ENCODE data around the gene PLK3. TPM values are rescaled to one million over a fixed set of nuclear protein-coding genes. Genes with fewer than 3 reads are reported as not detected.
"Not testable (repeated sequence)": the region's sequence is repeated elsewhere in the genome, so short reads cannot be mapped to it uniquely, and the experiment has no call there.

Gene PLK3
- total RNA-seq, 3 donors from 2014 or later (not counting 1 experiment from before 2014, with no cell fraction given), result 39.5 to 89.2 (median 78.1) TPM

GRCh38 chr1:44811234-44811633 is 11.1 kb downstream of the PLK3 start:
- H3K9me3 Mint-ChIP-seq, result no peaks in the 10 kb centered on the region
- Histone ChIP-seq H3K36me3 (ENCODE audit: control insufficient read depth, insufficient read depth, low read length) (no peaks in the 10 kb centered on the region), H3K27me3 (ENCODE audit: control insufficient read depth, insufficient read depth, low read length) (no peaks in the 10 kb centered on the region), H3K4me3 (ENCODE audit: low read length) (no peak overlapping the region), H3K9me3 (ENCODE audit: control insufficient read depth, insufficient read depth, low read length) (no peaks in the 10 kb centered on the region), H3K4me1 (ENCODE audit: control insufficient read depth, insufficient read depth, low read length) (peaks cover 67% of the 10 kb centered on the region), H3K27ac (ENCODE audit: low read length) (no peak overlapping the region)
- no peaks in the 10 kb centered on the region for H3K36me3 Mint-ChIP-seq
- peaks cover 38 to 51% of the 10 kb centered on the region in 2 donors for H3K4me1 Mint-ChIP-seq
- intact Hi-C loops (cut with micrococcal nuclease), result no loop called here
- 88% methylated on average over 8 of the region's 8 CpGs for WGBS (ENCODE audit: insufficient coverage)
- no peaks in the 10 kb centered on the region for H3K27me3 Mint-ChIP-seq (ENCODE audit: low read depth in 2 of 2)
- DNase-seq (no peak), ATAC-seq (no peak)
- peak overlapping the region; percentile 87 to 95 for H3K27ac Mint-ChIP-seq
- H3K4me3 Mint-ChIP-seq, result peak overlapping the region; percentile 43
- no peak for TF ChIP-seq CTCF (IDR thresholded peaks at IDR 0.05)

DNA sequence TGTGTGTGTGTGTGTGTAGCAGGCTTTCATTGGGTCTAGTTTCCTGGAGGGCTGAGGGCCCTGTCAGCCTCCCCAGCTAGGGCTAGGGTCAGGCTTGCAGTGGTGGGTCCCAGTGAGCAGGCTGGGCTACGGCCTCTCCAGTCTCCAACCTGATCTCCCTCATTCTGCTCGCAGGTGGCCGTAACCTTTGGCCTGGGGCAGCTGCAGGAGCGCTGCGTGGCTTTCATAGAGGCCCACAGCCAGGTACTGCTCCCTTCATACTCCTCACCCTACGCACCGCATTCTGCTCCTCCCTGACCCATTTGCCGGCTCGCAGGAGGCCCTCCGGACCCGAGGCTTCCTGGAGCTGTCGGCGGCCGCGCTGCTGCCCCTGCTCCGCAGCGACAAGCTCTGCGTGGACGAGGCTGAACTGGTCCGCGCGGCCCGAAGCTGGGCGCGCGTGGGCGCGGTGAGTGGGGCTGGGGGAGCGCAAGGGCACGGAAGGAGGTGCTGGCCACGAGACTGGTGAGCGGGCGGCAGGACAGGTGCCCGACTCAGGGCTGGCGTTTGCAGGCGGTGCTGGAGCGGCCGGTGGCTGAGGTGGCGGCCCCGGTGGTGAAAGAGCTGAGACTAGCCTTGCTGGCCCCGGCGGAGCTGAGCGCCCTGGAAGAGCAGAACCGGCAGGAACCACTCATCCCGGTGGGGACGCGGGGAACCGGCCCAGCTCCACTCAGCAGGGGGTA is 12.8 kb downstream of the PLK3 start:
- Mint-ChIP-seq H3K9me3 (no peaks in the 10 kb centered on the region), H3K27ac (peak overlapping the region in 1 of 2 donors; percentile 87), H3K4me1 (peaks cover 34 to 42% of the 10 kb centered on the region in 2 donors), H3K36me3 (no peaks in the 10 kb centered on the region), H3K27me3 (ENCODE audit: low read depth in 2 of 2) (no peaks in the 10 kb centered on the region), H3K4me3 (peak overlapping the region; percentile 40)
- H3K27ac ChIP-seq (ENCODE audit: low read length), result peak overlapping the region; percentile 84
- no peak for DNase-seq
- peaks cover 51% of the 10 kb centered on the region for H3K4me1 ChIP-seq (ENCODE audit: control insufficient read depth, insufficient read depth, low read length)
- no peak for TF ChIP-seq CTCF (IDR thresholded peaks at IDR 0.05)
- 83% methylated on average over 48 of the region's 48 CpGs for WGBS (ENCODE audit: insufficient coverage)
- peak overlapping the region; percentile 61 for H3K4me3 ChIP-seq (ENCODE audit: low read length)
- H3K36me3 ChIP-seq (ENCODE audit: control insufficient read depth, insufficient read depth, low read length), result no peaks in the 10 kb centered on the region
- H3K9me3 ChIP-seq (ENCODE audit: control insufficient read depth, insufficient read depth, low read length), result no peaks in the 10 kb centered on the region
- intact Hi-C loops (cut with micrococcal nuclease), result no loop called here
- H3K27me3 ChIP-seq (ENCODE audit: control insufficient read depth, insufficient read depth, low read length), result no peaks in the 10 kb centered on the region
- ATAC-seq, result no peak

DNA sequence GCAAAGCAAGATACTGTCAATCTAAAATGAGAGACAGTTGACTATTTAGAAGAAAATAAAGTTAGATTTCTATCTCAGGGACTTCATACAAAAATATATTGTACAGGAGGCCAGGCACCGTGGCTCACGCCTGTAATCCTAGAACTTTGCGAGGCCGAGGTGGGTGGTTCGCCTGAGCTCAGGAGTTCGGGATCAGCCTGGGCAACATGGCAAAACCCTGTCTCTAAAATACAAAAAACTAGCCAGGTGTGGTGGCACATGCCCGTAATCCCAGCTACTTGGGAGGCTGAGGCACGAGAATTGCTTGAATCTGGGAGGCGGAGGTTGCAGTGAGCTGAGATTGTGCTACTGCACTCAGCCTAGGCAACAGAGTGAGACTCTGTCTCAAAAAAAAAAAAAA is 15.7 kb downstream of the PLK3 start:
- peaks cover 47% of the 10 kb centered on the region for H3K4me1 ChIP-seq (ENCODE audit: control insufficient read depth, insufficient read depth, low read length)
- H3K36me3 ChIP-seq (ENCODE audit: control insufficient read depth, insufficient read depth, low read length); ATAC-seq; H3K27me3 Mint-ChIP-seq (ENCODE audit: low read depth in 2 of 2); H3K36me3 Mint-ChIP-seq; H3K4me3 ChIP-seq (ENCODE audit: low read length); DNase-seq; intact Hi-C loops (cut with micrococcal nuclease); H3K27me3 ChIP-seq (ENCODE audit: control insufficient read depth, insufficient read depth, low read length); H3K9me3 Mint-ChIP-seq; H3K9me3 ChIP-seq (ENCODE audit: control insufficient read depth, insufficient read depth, low read length); H3K27ac ChIP-seq (ENCODE audit: low read length); H3K4me3 Mint-ChIP-seq; H3K27ac Mint-ChIP-seq: not testable (repeated sequence)
- over 99% methylated on average over 9 of the region's 9 CpGs for WGBS (ENCODE audit: insufficient coverage)
- peaks cover 47% of the 10 kb centered on the region in 2 donors for H3K4me1 Mint-ChIP-seq

- H3K9me3 ChIP-seq (ENCODE audit: control insufficient read depth, insufficient read depth, low read length), result no peaks in the 10 kb centered on the region
- ATAC-seq, result no peak
- no peaks in the 10 kb centered on the region for H3K27me3 ChIP-seq (ENCODE audit: control insufficient read depth, insufficient read depth, low read length)
- no peaks in the 10 kb centered on the region for H3K36me3 ChIP-seq (ENCODE audit: control insufficient read depth, insufficient read depth, low read length)
- intact Hi-C loops (cut with micrococcal nuclease), result no loop called here
- Mint-ChIP-seq H3K27ac (peak overlapping the region; percentile 99 to 100), H3K36me3 (no peaks in the 10 kb centered on the region), H3K4me3 (peak overlapping the region; percentile 73), H3K27me3 (ENCODE audit: low read depth in 2 of 2) (no peaks in the 10 kb centered on the region), H3K9me3 (no peaks in the 10 kb centered on the region), H3K4me1 (peaks cover 42 to 54% of the 10 kb centered on the region in 2 donors)
- WGBS (ENCODE audit: insufficient coverage), result 97% methylated on average over 2 of the region's 2 CpGs
- peaks cover 46% of the 10 kb centered on the region for H3K4me1 ChIP-seq (ENCODE audit: control insufficient read depth, insufficient read depth, low read length)
- H3K4me3 ChIP-seq (ENCODE audit: low read length), result no peak overlapping the region
- no peak for DNase-seq
- no peak for TF ChIP-seq CTCF (IDR thresholded peaks at IDR 0.05)
- no peak overlapping the region for H3K27ac ChIP-seq (ENCODE audit: low read length)
Measured at GRCh38 chr1:44817307-44817706, 17.1 kb downstream of the PLK3 start.

Data from natural killer cell (primary cell).